Hepatocyte (in vitro differentiated cells): Measurements from ENCODE around the gene KSR2. TPM values are rescaled to one million over a fixed set of nuclear protein-coding genes. Genes with fewer than 3 reads are reported as not detected.

Experiments used
- DNase-seq: peaks from one replicate; pipeline ENCODE4 v3.0.0-alpha.2; 2016; ENCODE audit warnings: low spot score
- H2AFZ ChIP-seq: fragments of 200-600 bp; sonication (generic); 2 replicates; pipeline ENCODE4 v1.6.0; 2016; ENCODE audit warnings: antibody characterized with exemption, mild to moderate bottlenecking
- H3K27ac ChIP-seq: fragments of 200-600 bp; sonication (generic); 2 replicates; pipeline ENCODE4 v1.5.1; 2016; ENCODE audit warnings: mild to moderate bottlenecking
- H3K27me3 ChIP-seq: fragments of 200-600 bp; sonication (generic); 2 replicates; pipeline ENCODE4 v1.6.1; 2016
- H3K36me3 ChIP-seq: fragments of 200-600 bp; sonication (generic); replicated peaks from 2 replicates; pipeline ENCODE4 v1.5.1; 2016; ENCODE audit warnings: low read depth; ENCODE audit not compliant: insufficient read depth
- H3K4me1 ChIP-seq: fragments of 200-600 bp; sonication (generic); 2 replicates; pipeline ENCODE4 v1.5.1; 2016; ENCODE audit warnings: mild to moderate bottlenecking, moderate library complexity; ENCODE audit not compliant: insufficient read depth
- H3K4me2 ChIP-seq: fragments of 200-600 bp; sonication (generic); 2 replicates; pipeline ENCODE4 v1.6.0; 2016
- H3K4me3 ChIP-seq: fragments of 200-600 bp; sonication (generic); 2 replicates; pipeline ENCODE4 v1.5.1; 2016; ENCODE audit warnings: mild to moderate bottlenecking
- H3K79me2 ChIP-seq: fragments of 200-600 bp; sonication (generic); 2 replicates; pipeline ENCODE4 v1.6.0; 2017; ENCODE audit warnings: mild to moderate bottlenecking
- H3K9me2 ChIP-seq: fragments of 200-600 bp; sonication (generic); replicated peaks from 2 replicates; pipeline ENCODE4 v1.6.0; 2017; ENCODE audit warnings: mild to moderate bottlenecking; ENCODE audit not compliant: insufficient read depth
- H3K9me3 ChIP-seq: fragments of 200-600 bp; sonication (generic); 2 replicates; pipeline ENCODE4 v1.5.1; 2016; ENCODE audit warnings: low read depth, mild to moderate bottlenecking
- H4K20me1 ChIP-seq: fragments of 200-600 bp; sonication (generic); 2 replicates; pipeline ENCODE4 v1.6.0; 2016; ENCODE audit warnings: mild to moderate bottlenecking; ENCODE audit not compliant: insufficient read depth, poor library complexity, severe bottlenecking
- EZH2 ChIP-seq: fragments of 200-600 bp; sonication (generic); IDR thresholded peaks from 2 replicates; pipeline ENCODE4 v1.6.1; 2016; ENCODE audit warnings: antibody characterized with exemption, mild to moderate bottlenecking, borderline replicate concordance
- EZH2phosphoT487 ChIP-seq: fragments of 200-600 bp; sonication (generic); IDR thresholded peaks from one replicate; pipeline ENCODE4 v1.6.1; 2018; ENCODE audit warnings: antibody characterized with exemption, mild to moderate bottlenecking, low read depth, moderate library complexity; ENCODE audit not compliant: unreplicated experiment, severe bottlenecking
- WGBS: methylation state at CpG from one replicate; pipeline ENCODE4 v1.1.6; 2016; ENCODE audit warnings: low lambda C conversion rate; ENCODE audit errors: missing lambda C conversion rate; 5-methylcytosine and 5-hydroxymethylcytosine counted together
- polyA plus RNA-seq: library from polyadenylated mRNA; unstranded; fragments of >200 nt; fragmentation: Nextera tagmentation; extraction: Ambion mirVana; gene quantifications from 2 replicates; pipeline ENCODE4 v1.2.1, GENCODE V29; 2016
- total RNA-seq: library from RNA; depleted of rRNA; stranded (reverse); fragments of >200 nt; gene quantifications from 2 replicates; pipeline ENCODE4 v1.2.3, GENCODE V29; 2014
- TF ChIP-seq, protein P1 (sequence below): fragments of 200-600 bp; sonication (generic); IDR thresholded peaks from 2 replicates; pipeline ENCODE4 v1.5.1; 2016; ENCODE audit warnings: antibody characterized with exemption, mild to moderate bottlenecking; ENCODE audit not compliant: poor library complexity

The KSR2 gene
- total and polyA plus RNA-seq, 2 experiments from 2014 or later: 0.37 to 0.46 TPM

DNA sequence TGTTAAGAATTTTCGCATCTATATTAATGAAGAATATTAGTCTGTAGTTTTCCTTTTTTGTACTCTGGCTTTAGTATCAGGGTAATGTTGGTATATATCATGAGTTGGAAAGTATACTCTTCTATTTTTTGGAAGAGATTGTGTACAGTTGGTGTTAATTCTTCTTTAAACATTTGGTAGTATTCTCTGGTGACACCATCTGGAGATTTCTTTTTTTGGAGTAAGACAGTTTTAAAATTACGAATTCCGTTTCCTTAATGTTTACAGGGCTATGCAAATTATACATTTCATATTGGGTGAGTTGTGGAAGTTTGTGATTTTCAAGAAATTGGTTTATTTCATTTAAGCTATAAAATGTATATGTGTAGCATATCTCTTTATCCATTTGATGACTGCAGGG, 423.6 kb downstream of the KSR2 start:
- no peak overlapping the region for H3K4me3 ChIP-seq
- WGBS: 90% methylated on average over 3 of the region's 3 CpGs
- no peak for TF ChIP-seq EZH2phosphoT487
- no peak for TF ChIP-seq EZH2
- TF ChIP-seq, protein P1, sequence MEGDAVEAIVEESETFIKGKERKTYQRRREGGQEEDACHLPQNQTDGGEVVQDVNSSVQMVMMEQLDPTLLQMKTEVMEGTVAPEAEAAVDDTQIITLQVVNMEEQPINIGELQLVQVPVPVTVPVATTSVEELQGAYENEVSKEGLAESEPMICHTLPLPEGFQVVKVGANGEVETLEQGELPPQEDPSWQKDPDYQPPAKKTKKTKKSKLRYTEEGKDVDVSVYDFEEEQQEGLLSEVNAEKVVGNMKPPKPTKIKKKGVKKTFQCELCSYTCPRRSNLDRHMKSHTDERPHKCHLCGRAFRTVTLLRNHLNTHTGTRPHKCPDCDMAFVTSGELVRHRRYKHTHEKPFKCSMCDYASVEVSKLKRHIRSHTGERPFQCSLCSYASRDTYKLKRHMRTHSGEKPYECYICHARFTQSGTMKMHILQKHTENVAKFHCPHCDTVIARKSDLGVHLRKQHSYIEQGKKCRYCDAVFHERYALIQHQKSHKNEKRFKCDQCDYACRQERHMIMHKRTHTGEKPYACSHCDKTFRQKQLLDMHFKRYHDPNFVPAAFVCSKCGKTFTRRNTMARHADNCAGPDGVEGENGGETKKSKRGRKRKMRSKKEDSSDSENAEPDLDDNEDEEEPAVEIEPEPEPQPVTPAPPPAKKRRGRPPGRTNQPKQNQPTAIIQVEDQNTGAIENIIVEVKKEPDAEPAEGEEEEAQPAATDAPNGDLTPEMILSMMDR: no peak
- no peaks in the 10 kb centered on the region for H3K9me3 ChIP-seq
- H3K27me3 ChIP-seq: no peaks in the 10 kb centered on the region
- no peak overlapping the region for H3K4me2 ChIP-seq
- no peaks in the 10 kb centered on the region for H3K36me3 ChIP-seq
- H3K27ac ChIP-seq: no peak overlapping the region
- H3K9me2 ChIP-seq: no peaks in the 10 kb centered on the region
- H3K4me1 ChIP-seq: no peaks in the 10 kb centered on the region
- H3K79me2 ChIP-seq: no peaks in the 10 kb centered on the region
- DNase-seq: no peak
- H4K20me1 ChIP-seq: no peaks in the 10 kb centered on the region
- no peak overlapping the region for H2AFZ ChIP-seq

DNA sequence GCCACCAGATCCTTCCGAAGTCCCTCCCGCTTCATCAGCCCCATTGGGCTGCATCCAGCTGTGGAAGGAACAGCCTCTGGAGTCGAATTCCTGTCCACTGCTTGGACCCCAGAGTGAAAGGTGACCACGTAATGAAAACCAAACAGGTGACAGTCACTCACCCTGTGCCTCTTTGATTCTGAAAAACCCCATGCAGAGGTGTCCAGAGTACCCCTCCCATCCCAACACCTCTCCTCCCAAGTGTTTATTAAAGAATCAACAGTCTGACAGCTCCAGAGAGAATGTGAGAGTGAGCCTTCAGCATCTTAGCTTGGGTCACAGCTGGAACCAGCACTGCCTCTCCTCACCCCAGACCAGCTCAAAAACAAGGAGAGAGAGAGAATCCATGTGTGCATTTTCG, 428.8 kb downstream of the KSR2 start:
- Histone ChIP-seq H3K27me3 (no peaks in the 10 kb centered on the region), H3K27ac (no peak overlapping the region), H3K36me3 (no peaks in the 10 kb centered on the region), H3K9me3 (no peaks in the 10 kb centered on the region), H3K4me1 (no peaks in the 10 kb centered on the region), H2AFZ (no peak overlapping the region), H3K79me2 (no peaks in the 10 kb centered on the region), H4K20me1 (no peaks in the 10 kb centered on the region), H3K4me2 (no peak overlapping the region), H3K9me2 (no peaks in the 10 kb centered on the region), H3K4me3 (no peak overlapping the region)
- 64% methylated on average over 5 of the region's 5 CpGs for WGBS
- TF ChIP-seq EZH2: no peak
- TF ChIP-seq, protein P1: no peak
- no peak for TF ChIP-seq EZH2phosphoT487
- no peak for DNase-seq

DNA sequence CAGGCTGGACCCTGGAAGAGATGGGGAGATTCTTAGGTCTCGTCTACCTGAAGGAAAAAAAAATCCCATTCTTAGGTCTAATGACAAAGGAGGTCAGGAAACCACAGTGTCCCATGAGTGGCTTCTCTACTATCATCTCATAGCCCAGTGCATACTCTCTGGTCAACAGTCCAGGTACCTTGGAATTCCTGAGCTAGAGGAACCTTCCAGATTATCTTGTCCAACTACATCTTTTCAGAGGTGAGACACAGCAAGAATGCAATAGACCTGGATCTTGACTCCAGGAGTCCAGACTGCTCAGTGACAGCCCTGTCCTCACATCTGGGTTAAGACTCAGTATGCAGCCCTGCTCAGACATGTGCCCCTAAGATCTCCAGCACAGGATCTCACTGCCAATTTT, 429.9 kb downstream of the KSR2 start:
- no peak for DNase-seq
- H3K4me3 ChIP-seq: no peak overlapping the region
- 82% methylated on average over 1 of the region's 1 CpG for WGBS

More for the DNA sequence above, 429.9 kb downstream of the KSR2 start:
- Histone ChIP-seq H4K20me1 (no peaks in the 10 kb centered on the region), H3K4me2 (no peak overlapping the region), H3K36me3 (no peaks in the 10 kb centered on the region), H3K27me3 (no peaks in the 10 kb centered on the region), H3K79me2 (no peaks in the 10 kb centered on the region), H3K27ac (no peak overlapping the region), H2AFZ (no peak overlapping the region), H3K9me2 (no peaks in the 10 kb centered on the region), H3K9me3 (no peaks in the 10 kb centered on the region), H3K4me1 (no peaks in the 10 kb centered on the region)
- TF ChIP-seq EZH2: no peak
- TF ChIP-seq, protein P1: no peak
- no peak for TF ChIP-seq EZH2phosphoT487
